Islet of Langerhans (tissue), 1 donor: Measurements from ENCODE around the gene ADD2.
"Not testable (repeated sequence)": the region's sequence is repeated elsewhere in the genome, so short reads cannot be mapped to it uniquely, and the experiment has no call there.

ENCODE experiments used
- FAIRE-seq: peaks from one replicate; lab custom pipeline; 2011; peaks lifted over from hg19 to GRCh38; lab: Jason Lieb, UNC

The ADD2 gene, protein sequence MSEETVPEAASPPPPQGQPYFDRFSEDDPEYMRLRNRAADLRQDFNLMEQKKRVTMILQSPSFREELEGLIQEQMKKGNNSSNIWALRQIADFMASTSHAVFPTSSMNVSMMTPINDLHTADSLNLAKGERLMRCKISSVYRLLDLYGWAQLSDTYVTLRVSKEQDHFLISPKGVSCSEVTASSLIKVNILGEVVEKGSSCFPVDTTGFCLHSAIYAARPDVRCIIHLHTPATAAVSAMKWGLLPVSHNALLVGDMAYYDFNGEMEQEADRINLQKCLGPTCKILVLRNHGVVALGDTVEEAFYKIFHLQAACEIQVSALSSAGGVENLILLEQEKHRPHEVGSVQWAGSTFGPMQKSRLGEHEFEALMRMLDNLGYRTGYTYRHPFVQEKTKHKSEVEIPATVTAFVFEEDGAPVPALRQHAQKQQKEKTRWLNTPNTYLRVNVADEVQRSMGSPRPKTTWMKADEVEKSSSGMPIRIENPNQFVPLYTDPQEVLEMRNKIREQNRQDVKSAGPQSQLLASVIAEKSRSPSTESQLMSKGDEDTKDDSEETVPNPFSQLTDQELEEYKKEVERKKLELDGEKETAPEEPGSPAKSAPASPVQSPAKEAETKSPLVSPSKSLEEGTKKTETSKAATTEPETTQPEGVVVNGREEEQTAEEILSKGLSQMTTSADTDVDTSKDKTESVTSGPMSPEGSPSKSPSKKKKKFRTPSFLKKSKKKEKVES

DNA sequence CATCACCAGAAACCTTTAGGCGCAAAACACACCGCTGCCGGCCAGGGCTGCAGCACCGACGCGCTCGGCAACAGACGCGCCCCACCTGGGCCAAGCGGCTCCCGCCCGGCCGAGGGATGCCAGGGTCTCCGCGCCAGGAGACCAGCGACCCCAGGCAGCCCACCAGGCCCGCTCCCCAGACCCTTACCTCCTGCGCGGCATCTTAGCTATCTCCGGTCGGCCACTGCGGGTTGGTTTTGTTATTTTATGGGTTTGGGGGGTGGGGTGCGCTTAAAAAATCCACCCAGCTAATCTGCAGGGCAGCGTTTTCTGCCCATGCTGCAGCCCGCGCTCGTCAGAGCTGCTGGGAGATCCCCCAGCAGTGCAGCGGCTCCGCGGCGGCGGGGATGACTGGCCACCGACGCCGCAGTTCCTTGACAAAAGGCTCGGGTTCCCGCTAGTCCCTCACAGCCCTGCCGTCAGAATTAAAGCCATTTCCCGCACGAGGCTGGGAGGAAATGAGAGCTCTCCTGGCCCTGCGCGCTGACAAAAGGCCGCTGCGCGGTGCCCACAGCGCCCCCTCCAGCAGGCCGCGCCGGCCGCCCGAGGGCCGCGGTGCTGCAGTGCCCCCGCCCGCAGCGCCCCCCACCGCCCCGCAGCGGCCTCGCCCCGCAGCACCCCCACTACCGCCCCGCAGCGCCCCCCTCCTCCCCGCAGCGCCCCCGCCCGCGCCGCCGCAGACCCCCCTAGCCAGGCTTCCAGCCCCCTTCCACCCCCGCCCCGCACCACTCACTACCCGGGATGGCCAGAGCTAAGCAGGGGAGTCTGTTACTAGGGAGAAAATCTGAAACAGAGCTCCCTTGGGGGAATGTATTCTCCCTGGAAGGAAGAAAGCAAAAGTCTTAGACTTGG, at the start of gene ADD2:
Gene ADD2, minus strand, starts transcription at position 502 of the 891 bp plus-strand sequence. CDS start 61,792 bp downstream, outside the sequence.
- FAIRE-seq, result no peak

GRCh38 chr2:70817284-70817954, 49.4 kb upstream of the ADD2 start:
- FAIRE-seq, result no peak

GRCh38 chr2:70816726-70817125, 48.7 kb upstream of the ADD2 start:
- no peak for FAIRE-seq

- no peak for FAIRE-seq
These were observed 41.3 kb upstream of the ADD2 start for GRCh38 chr2:70808983-70809958.

DNA sequence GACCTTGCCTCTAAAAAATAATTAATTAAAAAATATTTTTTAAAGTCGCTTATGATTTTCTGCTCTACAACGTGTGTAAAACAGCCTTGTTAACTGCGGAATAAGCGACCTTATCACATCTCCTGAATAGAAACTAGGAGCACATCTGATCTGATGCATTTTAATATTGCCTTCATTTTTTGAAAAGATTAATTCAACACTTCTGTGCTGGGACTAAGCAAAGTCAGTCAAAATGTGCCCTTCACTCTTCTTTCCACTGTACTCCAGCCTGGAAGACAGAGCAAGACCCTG, 39.8 kb upstream of the ADD2 start:
- no peak for FAIRE-seq

DNA sequence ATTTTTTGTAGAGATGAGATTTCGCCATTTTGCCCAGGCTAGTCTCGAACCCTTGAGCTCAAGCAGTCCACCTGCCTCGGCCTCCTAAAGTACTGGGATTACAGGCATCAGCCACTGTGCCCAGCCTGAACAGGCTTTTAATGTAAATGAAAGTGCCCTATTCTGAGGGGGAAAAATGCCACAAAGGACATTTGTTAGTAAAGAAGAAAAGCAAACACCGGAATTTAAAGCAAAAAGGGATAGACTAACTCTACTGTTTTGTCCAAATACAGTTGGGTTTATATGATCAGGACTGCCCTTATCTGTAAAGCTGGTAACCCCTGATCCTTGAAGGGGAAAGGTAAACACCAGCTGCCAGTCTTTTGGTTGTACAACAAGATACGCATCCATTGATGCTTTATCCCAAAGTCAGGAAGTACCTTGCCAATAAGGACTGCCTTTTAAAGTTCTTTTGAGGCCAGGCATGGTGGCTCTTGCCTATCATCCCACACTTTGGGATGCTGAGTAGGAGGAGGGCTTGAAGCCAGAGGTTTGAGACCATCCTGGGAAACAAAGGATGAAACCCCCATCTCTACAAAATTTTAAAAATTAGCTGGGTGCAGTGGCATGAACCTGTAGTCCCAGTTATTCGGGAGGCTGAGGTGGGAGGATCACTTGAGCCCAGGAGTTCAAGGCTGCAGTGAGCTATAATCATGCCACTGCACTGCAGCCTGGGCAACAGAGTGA, 39.3 kb upstream of the ADD2 start:
- FAIRE-seq, result no peak

DNA sequence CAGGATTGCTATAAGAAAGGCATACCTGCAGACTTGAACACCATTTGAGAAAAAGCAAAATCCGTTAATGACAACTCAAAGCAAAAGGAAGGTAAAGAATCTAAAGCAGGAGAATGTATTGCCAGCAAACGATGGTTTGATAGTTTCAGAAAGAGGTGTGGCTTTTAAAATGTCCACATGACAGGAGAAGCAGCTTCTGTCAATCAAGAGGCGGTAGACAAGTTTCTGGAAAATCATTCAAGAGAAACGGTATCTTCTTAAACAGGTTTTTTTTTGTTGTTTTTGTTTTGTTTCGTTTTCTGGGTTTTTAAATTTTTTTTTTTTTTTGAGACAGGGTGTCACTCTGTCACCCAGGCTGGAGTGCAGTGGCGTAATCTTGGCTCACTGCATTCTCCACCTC, 38.6 kb upstream of the ADD2 start:
- no peak for FAIRE-seq

- no peak for FAIRE-seq
These were observed 38.0 kb upstream of the ADD2 start for GRCh38 chr2:70806013-70806412.

GRCh38 chr2:70801607-70802263, 33.7 kb upstream of the ADD2 start:
- FAIRE-seq, result no peak

GRCh38 chr2:70799706-70800105, 31.7 kb upstream of the ADD2 start:
- FAIRE-seq, result no peak

GRCh38 chr2:70797996-70798395, 30.0 kb upstream of the ADD2 start:
- not testable (repeated sequence) for FAIRE-seq

DNA sequence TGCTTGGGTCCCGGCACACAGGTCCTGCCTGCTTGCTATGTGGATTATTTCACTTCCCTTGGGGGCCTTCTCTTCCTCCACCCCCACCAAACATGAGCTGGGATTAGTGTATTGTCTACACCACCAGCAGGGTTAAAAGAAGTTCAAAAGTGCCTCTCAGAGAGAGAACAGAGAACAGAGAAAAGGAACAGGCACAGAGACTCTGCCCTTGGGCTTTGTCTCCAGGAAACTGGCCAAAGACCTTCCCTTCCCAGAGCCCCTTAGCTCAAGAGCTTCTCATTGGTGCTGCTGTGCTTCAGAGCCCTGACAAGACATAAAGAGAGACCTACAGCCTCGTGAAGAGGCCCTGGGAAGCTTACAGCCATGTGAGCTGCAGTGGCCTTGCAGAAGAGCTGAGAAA, 29.5 kb upstream of the ADD2 start:
- no peak for FAIRE-seq

- FAIRE-seq, result no peak
These were observed 28.3 kb upstream of the ADD2 start for GRCh38 chr2:70796262-70796661.

DNA sequence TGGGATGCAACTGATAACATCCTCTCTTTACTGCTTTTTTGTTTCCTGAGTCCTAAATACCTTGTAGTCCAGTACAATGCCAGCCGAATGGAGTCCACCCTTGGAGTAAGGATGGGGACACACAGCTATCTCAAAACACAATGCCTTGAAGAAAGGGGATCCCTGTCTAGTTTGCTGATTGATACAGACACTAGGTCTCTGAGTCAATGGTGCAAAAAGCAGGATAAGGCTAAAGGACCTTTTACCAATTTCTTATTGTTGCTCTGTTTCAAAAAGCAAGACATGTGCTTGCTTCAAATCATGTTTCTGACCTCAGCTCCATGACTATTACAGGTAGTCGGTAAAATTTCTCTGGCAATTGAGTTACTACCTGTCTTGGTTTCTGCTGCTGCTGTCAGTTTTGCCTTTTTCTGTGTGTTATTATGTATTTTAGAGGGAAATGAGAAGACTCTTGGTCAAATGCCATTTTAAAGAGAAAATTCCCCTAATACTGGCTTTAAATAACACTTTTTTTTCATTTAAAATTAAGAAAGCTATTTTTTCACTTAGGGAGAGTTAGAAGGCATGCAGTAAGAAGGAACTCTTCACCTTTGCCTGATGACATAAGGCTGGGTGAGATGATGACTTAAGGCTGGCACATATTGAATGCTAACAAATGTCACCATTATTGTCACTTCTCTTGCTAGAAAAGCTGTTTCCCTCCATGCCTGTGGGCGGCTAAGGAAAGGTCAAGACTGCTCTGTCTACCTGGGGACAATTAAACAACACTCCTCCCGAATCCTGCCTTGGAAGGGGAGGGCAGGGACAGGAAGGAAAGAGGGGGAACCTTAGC, 27.4 kb upstream of the ADD2 start:
- FAIRE-seq, result no peak

DNA sequence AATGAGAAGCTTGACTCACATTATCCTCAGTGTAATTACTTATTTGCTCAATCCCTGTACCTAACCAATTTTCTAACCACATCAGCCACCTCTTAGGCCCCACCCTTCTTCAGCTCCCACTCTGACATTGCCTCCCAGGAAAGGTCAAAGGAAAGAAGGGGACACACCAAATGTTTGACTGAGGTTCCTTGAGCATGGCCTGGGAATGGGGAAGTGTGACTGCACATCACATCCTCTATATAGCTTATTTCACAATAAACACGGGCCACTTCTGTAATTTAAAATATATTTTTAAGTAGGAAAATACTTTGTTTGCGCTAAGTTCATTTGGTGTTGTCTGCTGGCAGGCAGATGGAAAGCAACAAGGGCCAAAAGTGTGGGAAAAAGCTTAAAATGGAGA, 25.4 kb upstream of the ADD2 start:
- no peak for FAIRE-seq

- no peak for FAIRE-seq
These were observed 22.3 kb upstream of the ADD2 start, which contains the start of gene FIGLA for GRCh38 chr2:70790136-70790828. TSS of gene FIGLA (minus strand) at chr2:70790643. CDS start at chr2:70790638, 5 bp downstream.

DNA sequence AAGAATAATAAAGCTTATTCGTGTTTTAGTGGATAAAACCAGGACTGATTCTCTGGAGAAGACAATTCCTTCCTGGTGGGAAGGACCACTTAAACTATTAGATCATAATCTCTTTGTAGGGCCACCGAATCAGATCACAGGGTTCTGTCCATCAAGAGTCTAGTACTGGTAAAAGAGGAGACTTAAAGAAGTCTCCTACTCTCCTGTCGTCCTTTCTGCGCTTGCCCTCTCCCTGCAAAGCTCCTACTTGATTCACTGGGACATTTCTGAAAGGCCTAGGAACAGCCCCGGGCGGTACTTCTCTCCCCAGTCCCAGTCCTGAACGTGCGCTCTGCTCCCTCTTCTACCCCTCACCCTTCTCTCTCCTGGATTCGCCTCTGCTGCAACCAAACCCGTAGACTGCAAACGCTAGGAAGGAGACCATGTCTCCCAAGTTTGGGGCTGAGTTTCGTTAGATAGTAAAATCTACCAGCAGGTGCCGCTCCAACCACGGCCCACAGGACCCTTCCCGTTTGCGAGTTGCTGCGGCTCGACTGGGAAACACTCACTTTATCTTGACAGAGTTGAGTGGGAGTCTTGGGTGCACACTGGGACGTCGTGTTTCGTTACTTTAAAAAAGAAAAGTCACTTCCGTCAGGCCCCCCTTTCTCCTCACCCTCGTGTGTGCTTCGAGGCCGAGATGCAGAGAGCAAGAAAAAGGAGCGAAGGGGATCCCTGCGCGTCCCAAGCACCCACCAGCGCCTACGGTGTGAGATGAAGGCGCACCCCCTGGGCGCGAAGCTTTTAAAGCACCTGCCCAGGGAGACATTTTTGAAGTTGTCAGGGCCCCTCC, 21.5 kb upstream of the ADD2 start:
- FAIRE-seq, result no peak
